ENCODE results near the gene ZNF618.

Gene ZNF618

DNA sequence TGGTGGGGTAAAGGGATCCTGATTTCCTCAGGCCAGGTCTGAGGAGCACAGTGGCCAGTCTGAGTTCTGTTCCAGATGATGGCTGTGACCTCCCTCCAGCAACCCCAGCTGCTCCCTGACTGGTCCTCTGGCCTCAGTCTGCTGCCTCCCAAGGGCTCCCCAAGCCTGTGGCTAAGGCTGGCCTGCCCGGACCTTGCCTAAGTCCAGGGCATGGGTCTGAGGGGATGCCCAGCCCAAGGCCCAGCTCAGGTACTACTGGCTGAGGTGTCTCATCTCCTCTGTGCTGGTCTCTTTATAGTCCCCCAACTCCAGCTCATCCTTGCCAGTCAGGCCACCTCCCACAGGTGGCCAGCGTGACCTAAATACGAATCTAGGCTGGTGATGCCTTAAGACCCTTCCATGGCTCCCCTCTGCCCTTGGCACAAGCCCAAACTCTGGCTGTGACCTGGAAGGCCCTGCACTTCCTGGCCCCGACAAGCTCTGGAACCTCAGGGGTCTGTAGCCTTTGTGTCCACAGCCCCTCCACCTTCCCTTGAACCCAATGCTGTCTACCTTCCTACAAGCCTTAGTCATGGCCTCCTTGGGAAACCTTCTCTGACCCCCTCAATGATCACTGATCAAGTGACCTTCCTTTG, 213.2 kb downstream of the ZNF618 start:
- no peak for DNase-seq

- DNase-seq = no peak
Observed at GRCh38 chr9:114090798-114091197, 214.7 kb downstream of the ZNF618 start.

DNA sequence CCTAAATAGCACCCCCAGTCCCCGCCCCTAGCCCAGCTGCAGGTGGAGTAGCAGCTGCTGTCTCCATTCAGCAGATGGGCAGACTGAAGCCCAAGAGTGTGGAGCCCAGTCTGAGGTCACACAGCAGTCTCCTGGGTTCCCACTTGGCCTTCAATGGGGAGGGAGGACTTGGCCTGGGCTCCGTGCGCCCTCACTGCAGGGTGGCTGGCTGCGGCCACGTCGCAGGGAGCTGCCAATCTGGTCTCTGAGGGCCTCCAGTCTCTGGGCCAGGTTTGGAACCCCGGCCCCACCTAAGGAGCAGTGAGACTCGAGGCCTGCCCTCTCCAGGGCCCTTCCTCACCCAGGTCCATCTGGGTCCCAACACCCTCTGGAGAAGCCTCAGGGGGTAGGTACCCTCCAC, 215.6 kb downstream of the ZNF618 start:
- DNase-seq = no peak

DNA sequence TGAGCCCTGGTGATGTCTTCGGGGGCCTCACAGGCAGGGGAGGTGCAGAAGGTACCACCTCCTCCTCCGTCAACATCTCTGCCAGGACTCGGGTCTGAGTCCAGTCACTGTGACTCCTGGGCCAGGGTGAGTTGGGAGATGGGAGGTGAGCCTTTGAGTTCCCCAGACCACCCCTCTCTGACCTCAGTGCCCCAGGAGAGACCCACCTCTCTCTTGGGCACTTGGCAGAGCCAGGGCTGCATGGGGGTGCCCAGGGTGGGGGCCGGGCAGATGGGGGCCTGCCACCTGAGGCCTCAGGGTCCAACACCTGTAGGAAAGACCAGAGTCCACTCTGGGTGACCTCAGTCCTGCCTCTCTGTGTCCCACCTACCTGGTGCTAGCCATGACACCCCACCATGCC, 216.2 kb downstream of the ZNF618 start:
- DNase-seq = no peak

- DNase-seq = no peak
Observed at GRCh38 chr9:114093031-114093471, 216.9 kb downstream of the ZNF618 start.

GRCh38 chr9:114093761-114094505, 217.8 kb downstream of the ZNF618 start:
- DNase-seq = no peak

DNA sequence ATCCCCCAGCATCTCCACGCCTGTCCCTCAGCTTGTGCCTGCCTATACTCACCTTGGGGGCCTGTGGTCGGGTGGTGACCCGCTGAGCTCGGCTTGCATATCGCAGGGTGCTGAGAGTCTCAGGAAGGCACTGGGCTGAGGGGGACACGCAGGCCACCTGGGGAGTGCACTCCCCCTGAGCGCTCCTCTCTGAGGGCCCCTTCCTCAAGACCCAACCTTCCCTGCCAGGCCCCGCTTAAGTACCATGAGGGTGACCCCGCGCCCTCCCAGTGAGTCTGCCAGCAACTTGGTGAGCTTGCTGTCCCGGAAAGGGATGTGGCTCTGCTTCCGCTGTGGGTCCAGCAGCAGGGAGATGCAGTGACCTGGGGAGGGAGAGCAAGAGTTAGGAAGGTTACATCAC, 218.9 kb downstream of the ZNF618 start:
- no peak for DNase-seq

DNA sequence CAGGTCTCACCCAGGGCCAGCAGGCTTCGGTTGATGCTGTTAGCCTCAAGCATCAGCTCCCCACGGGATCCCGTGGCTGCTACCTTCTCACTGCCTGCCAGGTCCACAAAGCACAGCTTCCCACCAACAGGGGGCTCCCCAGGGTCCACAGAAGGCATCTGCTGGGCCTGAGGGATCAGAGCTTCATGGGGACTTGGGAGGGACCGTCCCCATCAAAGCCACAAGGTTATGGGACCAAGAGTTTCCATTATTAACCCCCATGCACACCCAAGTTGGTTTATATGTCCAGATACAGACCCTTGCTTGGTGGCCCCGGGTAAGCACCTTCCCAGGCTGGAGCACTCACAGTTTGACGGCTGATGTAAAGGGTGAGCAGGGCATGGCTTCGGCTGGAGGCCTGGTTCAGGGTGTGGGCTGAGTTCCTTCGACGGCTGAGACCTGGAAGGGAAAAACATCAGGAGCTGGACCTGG, 220.0 kb downstream of the ZNF618 start:
- no peak for DNase-seq

- DNase-seq = no peak
Observed at GRCh38 chr9:114096866-114097612, 220.9 kb downstream of the ZNF618 start.

DNA sequence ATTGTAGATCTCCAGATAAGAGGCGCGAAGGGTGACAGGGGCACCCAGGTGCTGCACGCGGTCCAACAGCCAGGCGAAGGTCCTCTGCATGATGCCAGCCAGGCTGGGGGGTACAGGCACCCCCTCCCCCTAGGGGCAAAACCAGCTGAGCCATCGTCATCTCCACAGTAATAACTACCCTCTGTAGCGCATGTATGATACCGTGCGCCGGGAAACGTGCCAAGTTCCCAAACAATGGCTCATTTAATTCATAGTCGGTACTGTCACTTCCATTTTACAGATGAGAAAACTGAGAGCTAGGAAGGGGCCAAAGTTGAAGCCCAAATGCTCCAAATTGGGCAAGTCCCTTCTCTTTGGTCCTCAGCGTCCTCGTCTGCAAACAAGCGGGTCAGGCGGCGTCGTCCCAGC, 221.5 kb downstream of the ZNF618 start:
- DNase-seq = no peak

- no peak for DNase-seq
Observed at GRCh38 chr9:114098021-114098935, 222.2 kb downstream of the ZNF618 start.

DNA sequence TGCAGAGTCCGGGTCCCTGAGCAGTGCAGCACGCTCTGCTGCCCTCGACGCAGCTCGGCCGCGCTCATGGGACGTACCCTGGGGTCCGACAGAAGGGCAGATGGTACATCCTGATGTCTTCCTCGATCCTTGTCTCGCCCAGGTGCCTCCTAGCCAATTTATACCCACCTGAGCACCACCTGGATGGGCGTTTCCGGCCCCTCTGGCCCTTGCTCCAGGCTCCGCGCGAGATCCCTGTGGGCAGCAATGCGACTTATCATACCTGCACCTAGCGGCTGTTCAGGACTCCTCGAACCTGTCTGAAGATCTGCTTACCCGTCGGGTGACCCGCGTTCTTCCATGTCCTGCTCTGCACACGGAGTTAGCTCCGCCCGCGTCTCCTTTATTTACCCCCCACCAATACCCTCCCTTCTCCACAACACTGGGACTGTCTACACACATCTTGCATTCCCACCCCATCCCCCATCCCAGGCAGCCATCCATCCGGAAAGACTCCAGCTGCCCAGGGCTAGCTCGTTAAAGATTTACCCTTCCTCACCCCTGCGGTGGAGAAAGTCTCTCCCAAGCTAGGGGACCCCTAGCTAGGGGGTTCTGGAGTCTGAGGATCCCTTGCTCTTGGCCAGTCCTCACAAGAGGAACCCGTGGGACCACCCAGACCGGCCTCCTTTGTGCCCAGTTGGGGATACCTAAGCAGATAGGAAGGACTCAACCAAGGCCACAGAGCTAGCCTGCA, 223.0 kb downstream of the ZNF618 start, which contains the start of gene KIF12:
Gene KIF12, minus strand, starts transcription at position 357 of the 733 bp plus-strand sequence. Its CDS starts 16 bp downstream, at position 341.
- DNase-seq = no peak

GRCh38 chr9:114099669-114100270, 223.7 kb downstream of the ZNF618 start:
- DNase-seq = no peak

DNA sequence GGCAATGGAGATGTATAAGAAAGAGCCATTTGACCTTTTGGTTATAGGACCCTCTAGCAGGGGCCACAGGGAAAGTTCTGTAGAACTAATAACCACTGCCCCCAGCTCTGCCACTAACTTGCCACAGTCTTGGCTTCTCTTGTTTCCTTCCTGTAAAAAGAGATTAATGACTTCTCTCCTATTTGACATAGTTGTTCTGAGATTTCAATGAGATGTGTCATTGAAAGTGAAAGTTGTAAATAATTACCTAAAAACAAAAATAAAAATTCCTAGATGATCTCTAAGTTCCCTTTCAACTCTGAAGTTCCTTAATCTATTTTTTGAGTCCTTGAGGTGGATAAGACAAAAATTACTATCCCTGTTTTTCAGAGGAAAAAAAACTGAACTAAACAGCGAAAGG, 224.4 kb downstream of the ZNF618 start:
- DNase-seq = no peak

- DNase-seq = no peak
Observed at GRCh38 chr9:114102484-114102883, 226.4 kb downstream of the ZNF618 start.

- DNase-seq = no peak
Observed at GRCh38 chr9:114105236-114105635, 229.1 kb downstream of the ZNF618 start.
